Neutrophil (primary cell): Measurements from ENCODE around the gene MAMDC2.
"Not testable (repeated sequence)": the region's sequence is repeated elsewhere in the genome, so short reads cannot be mapped to it uniquely, and the experiment has no call there.

ENCODE experiments used
- H3K27ac ChIP-seq: fragments of 200-600 bp; sonication (generic); 2 replicates; pipeline ENCODE4 v1.5.1; 2016; ENCODE audit warnings: mild to moderate bottlenecking, moderate library complexity
- H3K27me3 ChIP-seq: fragments of 200-600 bp; sonication (generic); 2 replicates; pipeline ENCODE4 v1.6.0; 2016; ENCODE audit warnings: mild to moderate bottlenecking
- H3K36me3 ChIP-seq: fragments of 200-600 bp; sonication (generic); 2 replicates; pipeline ENCODE4 v1.5.1; 2017
- H3K4me1 ChIP-seq, 2 experiments: fragments of 200-600 bp in 1 of 2; sonication (generic) in 1 of 2; 1 replicate in 1 of 2; 2 replicates in 1 of 2; pipeline versions ENCODE4 v1.5.1 to v1.6.1; 2013 to 2016; ENCODE audit warnings: low read depth in 1 of 2, low read length in 1 of 2, mild to moderate bottlenecking in 1 of 2, moderate library complexity in 1 of 2; ENCODE audit not compliant: control insufficient read depth in 1 of 2, insufficient read depth in 1 of 2
- H3K4me3 ChIP-seq, 2 experiments: fragments of 200-600 bp in 1 of 2; sonication (generic) in 1 of 2; 1 replicate in 1 of 2; 2 replicates in 1 of 2; pipeline ENCODE4 v1.5.1; 2013 to 2016; ENCODE audit warnings: low read depth in 1 of 2, low read length in 1 of 2, mild to moderate bottlenecking in 1 of 2, moderate library complexity in 1 of 2
- H3K9me3 ChIP-seq: fragments of 200-600 bp; sonication (generic); 2 replicates; pipeline ENCODE4 v1.5.1; 2016
- TF ChIP-seq, protein P1 (sequence below): fragments of 200-600 bp; sonication (generic); IDR thresholded peaks from 2 replicates; pipeline ENCODE4 v1.5.1; 2016; ENCODE audit warnings: antibody characterized with exemption

The MAMDC2 gene

DNA sequence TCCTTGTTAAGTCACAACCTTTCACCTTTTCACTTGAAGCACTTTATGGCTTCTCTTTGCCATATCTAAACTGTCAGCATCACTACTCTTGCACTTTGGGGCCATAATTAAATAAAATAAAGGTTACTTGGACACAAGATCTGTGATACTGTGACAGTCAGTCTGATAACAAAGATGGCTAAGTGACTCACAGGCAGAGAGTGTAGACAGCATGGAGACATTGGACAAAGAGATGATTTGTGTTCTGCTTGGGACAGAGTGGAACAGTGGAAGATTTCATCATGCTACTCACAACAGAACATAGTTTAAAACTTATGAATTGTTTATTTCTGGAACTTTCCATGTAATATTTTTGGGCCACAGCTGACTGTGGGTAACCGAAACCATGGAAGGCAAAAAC lies 133.5 kb downstream of the MAMDC2 start:
- H3K4me3 ChIP-seq, result no peak overlapping the region
- H3K4me1 ChIP-seq, result no peaks in the 10 kb centered on the region
- no peak overlapping the region for H3K27ac ChIP-seq
- no peaks in the 10 kb centered on the region for H3K36me3 ChIP-seq
- H3K9me3 ChIP-seq, result no peaks in the 10 kb centered on the region
- TF ChIP-seq, protein P1, sequence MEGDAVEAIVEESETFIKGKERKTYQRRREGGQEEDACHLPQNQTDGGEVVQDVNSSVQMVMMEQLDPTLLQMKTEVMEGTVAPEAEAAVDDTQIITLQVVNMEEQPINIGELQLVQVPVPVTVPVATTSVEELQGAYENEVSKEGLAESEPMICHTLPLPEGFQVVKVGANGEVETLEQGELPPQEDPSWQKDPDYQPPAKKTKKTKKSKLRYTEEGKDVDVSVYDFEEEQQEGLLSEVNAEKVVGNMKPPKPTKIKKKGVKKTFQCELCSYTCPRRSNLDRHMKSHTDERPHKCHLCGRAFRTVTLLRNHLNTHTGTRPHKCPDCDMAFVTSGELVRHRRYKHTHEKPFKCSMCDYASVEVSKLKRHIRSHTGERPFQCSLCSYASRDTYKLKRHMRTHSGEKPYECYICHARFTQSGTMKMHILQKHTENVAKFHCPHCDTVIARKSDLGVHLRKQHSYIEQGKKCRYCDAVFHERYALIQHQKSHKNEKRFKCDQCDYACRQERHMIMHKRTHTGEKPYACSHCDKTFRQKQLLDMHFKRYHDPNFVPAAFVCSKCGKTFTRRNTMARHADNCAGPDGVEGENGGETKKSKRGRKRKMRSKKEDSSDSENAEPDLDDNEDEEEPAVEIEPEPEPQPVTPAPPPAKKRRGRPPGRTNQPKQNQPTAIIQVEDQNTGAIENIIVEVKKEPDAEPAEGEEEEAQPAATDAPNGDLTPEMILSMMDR, result no peak
- H3K27me3 ChIP-seq, result no peaks in the 10 kb centered on the region

DNA sequence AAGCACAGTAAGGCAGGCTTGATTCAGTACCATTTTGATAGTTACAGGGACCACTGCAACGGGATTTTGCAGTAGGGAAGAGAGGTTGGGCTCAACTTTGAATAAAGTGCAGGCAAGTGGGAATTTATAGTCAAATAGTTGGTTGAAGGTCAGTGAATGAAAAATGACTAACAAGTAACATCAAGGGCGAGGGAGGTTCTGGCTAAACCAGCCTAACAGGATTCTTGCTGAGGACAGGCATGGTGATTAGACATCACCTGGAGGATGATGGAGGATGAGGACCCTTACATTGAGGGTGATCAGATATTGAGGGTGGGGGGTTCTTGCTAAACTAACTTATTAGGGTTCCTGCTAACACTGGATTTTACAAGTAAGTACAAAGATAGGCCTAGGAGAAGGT lies 149.1 kb downstream of the MAMDC2 start:
- no peaks in the 10 kb centered on the region for H3K36me3 ChIP-seq
- H3K27me3 ChIP-seq, result no peaks in the 10 kb centered on the region
- no peak overlapping the region for H3K27ac ChIP-seq
- H3K4me3 ChIP-seq, result no peak overlapping the region
- TF ChIP-seq, protein P1, result no peak
- H3K9me3 ChIP-seq, result no peaks in the 10 kb centered on the region
- no peaks in the 10 kb centered on the region for H3K4me1 ChIP-seq

DNA sequence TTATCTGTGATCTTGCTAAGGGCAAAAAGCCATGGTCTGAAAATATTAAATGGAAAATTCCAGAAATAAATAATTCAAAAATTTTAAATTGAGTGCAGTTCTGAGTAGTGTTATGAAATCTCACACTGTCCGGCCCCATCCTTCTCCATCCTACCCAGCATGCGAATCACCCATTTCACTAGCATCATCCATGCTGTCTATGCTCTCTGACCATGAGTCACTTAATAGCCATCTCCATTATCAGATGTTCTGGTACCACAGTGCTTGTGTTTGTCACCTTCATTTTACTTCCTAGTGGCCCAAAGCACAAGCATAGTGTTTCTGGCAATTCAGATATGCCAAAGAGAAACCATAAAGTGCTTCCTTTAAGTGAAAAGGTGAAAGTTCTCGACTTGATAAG lies 151.8 kb downstream of the MAMDC2 start:
- TF ChIP-seq, protein P1, result no peak
- H3K9me3 ChIP-seq, result no peaks in the 10 kb centered on the region
- no peaks in the 10 kb centered on the region for H3K4me1 ChIP-seq
- H3K36me3 ChIP-seq, result no peaks in the 10 kb centered on the region
- H3K27me3 ChIP-seq, result no peaks in the 10 kb centered on the region
- no peak overlapping the region for H3K4me3 ChIP-seq
- no peak overlapping the region for H3K27ac ChIP-seq

DNA sequence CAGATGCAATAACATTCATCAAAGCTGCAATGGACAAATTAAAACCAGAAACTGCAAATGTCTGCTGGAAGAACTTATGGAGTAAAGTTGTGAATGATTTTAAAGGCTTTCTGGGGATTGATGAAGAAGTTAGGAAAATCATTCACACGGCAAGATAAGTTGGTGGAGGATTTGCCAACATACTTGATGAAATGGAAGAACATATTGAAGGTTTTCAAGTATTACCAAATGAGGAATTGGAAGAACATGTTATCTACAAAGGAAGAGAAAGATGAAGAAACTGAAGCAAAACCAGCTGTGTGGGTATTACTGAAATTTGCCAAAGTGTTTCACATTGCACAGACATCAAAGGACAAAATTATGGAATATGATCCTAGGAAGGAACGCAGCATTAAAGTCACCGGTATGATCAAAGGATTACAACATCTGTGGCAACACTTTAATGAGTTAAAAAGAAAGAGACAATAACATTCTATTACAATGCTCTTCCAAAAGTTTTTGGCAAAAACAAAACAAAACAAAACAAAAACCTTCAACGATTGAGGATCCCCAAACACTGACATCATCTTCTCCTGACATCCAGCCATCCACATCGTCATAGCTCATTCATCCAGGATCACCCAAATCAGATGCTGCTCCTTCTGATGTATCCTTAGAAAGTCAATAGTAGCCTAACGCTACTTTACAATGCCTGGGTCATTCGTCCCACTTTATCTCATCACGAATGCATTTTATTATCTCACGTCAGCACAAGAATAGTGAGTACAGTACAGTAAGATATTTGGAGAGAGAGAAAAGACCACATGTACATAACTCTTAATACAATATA lies 153.8 kb downstream of the MAMDC2 start:
- Histone ChIP-seq H3K9me3 (no peaks in the 10 kb centered on the region), H3K27ac (no peak overlapping the region), H3K27me3 (no peaks in the 10 kb centered on the region), H3K36me3 (no peaks in the 10 kb centered on the region), H3K4me3 (no peak overlapping the region), H3K4me1 (no peaks in the 10 kb centered on the region)
- TF ChIP-seq, protein P1, result no peak

DNA sequence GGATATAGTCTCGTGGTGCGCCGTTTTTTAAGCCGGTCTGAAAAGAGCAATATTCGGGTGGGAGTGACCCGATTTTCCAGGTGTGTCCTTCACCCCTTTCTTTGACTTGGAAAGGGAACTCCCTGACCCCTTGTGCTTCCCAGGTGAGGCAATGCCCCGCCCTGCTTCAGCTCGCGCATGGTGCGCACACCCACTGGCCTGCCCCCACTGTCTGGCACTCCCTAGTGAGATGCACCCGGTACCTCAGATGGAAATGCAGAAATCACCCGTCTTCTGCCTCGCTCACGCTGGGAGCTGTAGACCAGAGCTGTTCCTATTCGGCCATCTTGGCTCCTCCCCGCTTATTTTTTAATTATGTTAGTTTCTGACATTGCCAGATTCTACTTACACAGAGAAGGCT lies 161.1 kb downstream of the MAMDC2 start:
- not testable (repeated sequence) for H3K9me3 ChIP-seq, H3K27me3 ChIP-seq, H3K36me3 ChIP-seq, H3K4me3 ChIP-seq, H3K4me1 ChIP-seq, H3K27ac ChIP-seq

DNA sequence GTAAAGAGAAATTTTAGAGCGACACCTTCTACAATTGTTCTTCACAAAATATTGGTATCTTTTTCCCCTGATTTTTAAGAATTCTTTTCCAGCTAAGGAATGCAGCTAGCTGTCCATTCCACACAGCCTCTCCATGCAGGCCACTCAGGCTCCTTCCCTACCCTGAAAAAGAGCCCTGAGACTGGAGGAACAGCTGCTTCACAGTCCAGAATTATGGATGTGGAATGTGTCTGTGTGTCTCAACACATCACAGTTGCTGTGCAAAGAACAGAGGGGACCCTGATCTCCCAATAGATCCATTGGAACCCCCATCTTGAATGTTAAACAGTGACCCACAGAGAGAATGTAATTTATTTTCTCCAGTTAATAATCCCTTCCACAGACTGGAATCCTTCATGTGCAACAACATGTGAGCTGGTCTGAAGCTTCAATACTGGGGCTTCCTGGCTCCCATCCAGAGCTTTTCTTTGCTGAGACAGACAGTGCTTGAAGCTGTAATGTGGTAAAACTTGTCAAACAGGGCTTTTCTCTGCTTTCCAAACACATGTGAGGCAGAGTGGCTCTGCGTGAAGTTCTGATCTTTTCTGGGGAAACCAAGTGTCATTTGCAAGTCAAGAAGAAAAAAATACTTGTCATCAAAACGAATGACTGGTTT lies 161.8 kb downstream of the MAMDC2 start:
- no peak overlapping the region for H3K4me3 ChIP-seq

More for the DNA sequence above, 161.8 kb downstream of the MAMDC2 start:
- Histone ChIP-seq H3K27ac (no peak overlapping the region), H3K9me3 (no peaks in the 10 kb centered on the region), H3K36me3 (no peaks in the 10 kb centered on the region), H3K27me3 (no peaks in the 10 kb centered on the region), H3K4me1 (no peaks in the 10 kb centered on the region)
- TF ChIP-seq, protein P1, result no peak
